ENCODE results near the gene TMEM213.

TMEM213 gene

DNA sequence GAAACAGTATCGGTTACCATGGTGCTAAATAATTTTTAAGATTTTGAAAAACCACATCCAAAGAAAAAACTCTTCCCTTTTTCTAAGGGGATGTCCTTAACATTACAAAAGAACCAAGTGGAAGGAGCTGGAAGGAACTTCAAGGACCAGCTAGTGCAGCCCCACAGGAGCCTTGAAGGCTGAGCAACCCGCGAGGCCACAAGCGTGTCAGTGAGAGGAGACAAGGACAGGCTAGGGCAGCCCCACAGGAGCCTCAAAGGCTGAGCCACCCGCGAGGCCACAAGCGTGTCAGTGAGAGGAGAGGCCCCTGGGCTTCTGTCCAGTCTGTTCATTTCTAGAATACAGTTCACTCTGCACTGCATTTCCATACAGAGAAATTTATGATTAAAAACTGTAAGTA is 80.3 kb downstream of the TMEM213 start:
- DNase-seq = no peak

GRCh38 chr7:138878856-138879255 is 81.1 kb downstream of the TMEM213 start:
- no peak for DNase-seq

- no peak for DNase-seq
Measured at GRCh38 chr7:138879356-138879755, 81.6 kb downstream of the TMEM213 start.

GRCh38 chr7:138880881-138881578 is 83.2 kb downstream of the TMEM213 start:
- DNase-seq = no peak

- no peak for DNase-seq
Measured at GRCh38 chr7:138881579-138882188, 83.9 kb downstream of the TMEM213 start.

DNA sequence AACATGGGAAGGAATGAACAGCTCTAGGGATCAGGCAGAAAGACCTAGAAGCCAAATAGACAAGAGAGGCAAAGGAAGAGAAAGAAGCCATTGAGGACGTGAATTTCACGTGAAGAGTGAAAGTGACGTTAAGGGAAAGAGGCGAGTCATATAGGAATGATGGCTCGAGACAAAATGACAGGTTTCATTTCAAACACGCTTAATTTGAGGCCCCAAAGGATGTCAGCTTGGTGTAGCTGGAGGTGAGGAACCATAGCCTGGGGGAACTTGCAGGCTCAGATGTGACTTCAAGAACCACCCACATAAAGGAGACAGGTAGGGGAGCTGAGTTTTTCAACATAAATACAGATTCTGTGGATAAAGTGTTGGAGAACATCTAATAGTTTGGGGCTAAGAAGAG is 84.5 kb downstream of the TMEM213 start:
- DNase-seq = no peak

DNA sequence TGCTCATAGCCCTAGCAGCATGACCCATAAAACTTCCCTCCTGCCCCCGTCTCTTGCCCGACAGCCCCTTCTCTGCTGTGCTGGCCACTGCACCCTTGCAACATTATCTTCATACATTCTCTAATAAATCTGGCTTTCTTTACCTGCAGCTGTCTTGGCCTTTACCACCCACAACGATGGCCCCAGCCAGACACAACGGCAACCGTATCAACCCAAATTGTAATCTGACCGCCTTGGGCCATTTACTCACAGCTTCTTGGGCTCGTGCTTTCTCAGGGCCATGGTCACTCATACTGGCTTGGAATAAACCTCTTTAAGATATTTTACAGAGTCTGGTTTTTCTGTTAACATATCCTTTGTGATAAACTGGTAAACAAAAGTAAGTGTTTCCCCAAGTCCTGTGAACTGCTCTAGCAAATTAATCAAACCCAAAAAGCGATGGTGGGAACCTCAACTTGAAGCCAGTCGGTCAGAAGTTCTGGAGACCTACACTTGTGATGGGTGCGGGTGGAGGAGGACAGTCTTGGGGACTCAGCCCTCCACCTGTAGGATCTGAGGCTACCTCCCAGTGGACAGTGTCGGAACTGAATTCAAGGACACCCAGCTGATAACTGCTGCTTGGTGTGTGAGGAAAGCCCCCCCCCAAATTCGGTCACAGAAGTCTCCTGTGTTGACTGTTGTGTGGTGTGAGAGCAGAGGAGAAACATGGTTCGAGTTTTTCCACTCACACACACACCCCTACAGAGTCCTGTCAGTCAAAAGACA is 87.8 kb downstream of the TMEM213 start:
- DNase-seq = no peak

GRCh38 chr7:138886501-138886917 is 88.7 kb downstream of the TMEM213 start:
- DNase-seq = no peak

- no peak for DNase-seq
Measured at GRCh38 chr7:138887085-138887710, 89.4 kb downstream of the TMEM213 start.
